ENCODE data around the gene NECAB3. TPM values are rescaled to one million over a fixed set of nuclear protein-coding genes. Genes with fewer than 3 reads are reported as not detected.
A peak's percentile ranks its signal among the peaks of the same experiment; 100 is the strongest.

Gene NECAB3
- polyA plus RNA-seq, 1 of the 3 experiments (the other 2 are of a cell fraction) = 20.1 TPM

DNA sequence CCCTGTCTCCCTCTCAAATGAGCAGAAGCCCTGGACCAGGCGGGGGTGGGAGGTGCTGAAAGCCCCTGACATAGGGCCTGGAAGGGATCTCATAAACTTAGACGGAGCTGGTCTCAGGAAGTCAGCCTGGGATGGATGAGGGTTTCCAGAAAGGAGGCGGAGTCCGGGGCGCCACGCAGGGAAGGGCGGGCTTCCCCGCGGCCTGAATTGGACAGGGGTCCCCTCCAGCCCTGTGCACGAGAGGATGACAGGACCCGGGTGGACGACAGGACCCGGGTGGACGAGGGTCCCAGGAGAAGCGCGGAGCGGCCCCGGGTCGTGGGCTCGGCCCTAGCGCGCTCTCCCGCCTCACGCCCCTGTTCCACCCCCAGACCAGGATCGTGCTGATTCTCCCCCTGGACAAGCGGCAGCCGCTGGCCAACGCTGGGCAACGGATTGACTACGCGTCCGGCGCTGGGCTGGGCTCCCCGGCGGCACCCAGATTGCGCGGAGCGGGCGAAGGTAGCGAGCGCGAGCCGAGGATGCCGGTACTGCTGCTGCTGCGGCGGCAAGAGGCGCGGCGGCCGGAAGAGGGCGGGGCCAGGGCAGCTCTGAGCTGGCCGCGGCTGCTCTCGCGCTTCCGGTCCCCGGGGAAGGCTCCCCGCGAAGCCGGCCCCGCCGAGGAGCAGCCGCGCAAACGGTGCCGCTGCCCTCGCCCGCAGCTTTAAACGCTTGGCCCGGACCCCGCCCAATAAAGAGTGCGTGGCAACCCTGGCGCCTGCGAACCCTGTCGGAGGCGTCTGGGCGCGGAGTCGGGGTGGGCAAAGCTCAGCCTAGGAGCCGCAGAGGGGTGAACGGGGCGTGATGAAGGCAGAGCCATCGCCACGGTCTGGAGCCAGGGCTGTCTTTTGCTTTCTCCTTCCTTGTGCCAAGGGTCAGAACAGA lies 10.8 kb downstream of the NECAB3 start:
- Histone ChIP-seq H3K27ac (ENCODE audit: low read depth in 2 of 2, low read length in 1 of 2) (peak overlapping the region; percentile 77 to 90), H3F3A (replicated peaks; ENCODE audit: insufficient read depth) (peaks cover 18% of the 10 kb centered on the region), H3K27me3 (ENCODE audit: insufficient read depth) (no peaks in the 10 kb centered on the region), H3K4me3 (ENCODE audit: low read depth in 2 of 2, low read length in 1 of 2) (peak overlapping the region; percentile 76 to 88), H3K9ac (peak overlapping the region; percentile 83), H3K9me3 (no peaks in the 10 kb centered on the region), H4K20me1 (ENCODE audit: insufficient read depth) (no peaks in the 10 kb centered on the region), H3K36me3 (replicated peaks in 1 of 2; ENCODE audit: control insufficient read depth in 1 of 2, insufficient read depth in 2 of 2, low read length in 1 of 2) (peaks cover under 1 to 4% of the 10 kb centered on the region in 2 experiments), H2AFZ (ENCODE audit: low read depth) (peak overlapping the region; percentile 91), H3K4me1 (ENCODE audit: control insufficient read depth in 1 of 2, insufficient read depth in 2 of 2, low read depth in 1 of 2, low read length in 1 of 2) (peaks cover 0 to 40% of the 10 kb centered on the region in 2 experiments; a peak in 1 of 4 replicates), H3K4me2 (peak overlapping the region; percentile 100), H3K79me2 (ENCODE audit: insufficient read depth) (no peaks in the 10 kb centered on the region), H3K9me2 (no peaks in the 10 kb centered on the region)
- WGBS (ENCODE audit: low lambda C conversion rate) = 5% methylated on average over 25 of the region's 84 CpGs
- POLR2A ChIA-PET = interaction anchor here (0.6 to 3.7 kb wide), 8 partner anchors 9 to 262 kb away, joined by 3 to 17 read pairs (median 5); partner anchors contain the start of genes CDK5RAP1 and SNTA1
- CTCF ChIA-PET = interaction anchor here (1.0 to 10.6 kb wide), 6 partner anchors 11 to 210 kb away, joined by 3 to 114 read pairs (median 6); partner anchors contain the start of gene CBFA2T2
- DNase-seq = peak; percentile 93
- no peak for TF ChIP-seq FOXJ3 (CRISPR knock-in tag; IDR thresholded peaks at IDR 0.05)
- peak; percentile 13; the same call in 1 of the 2 replicates for TF ChIP-seq SMC3 (IDR thresholded peaks at IDR 0.05; ENCODE audit: low read depth, low read length)
- TF ChIP-seq POLR2AphosphoS5 (IDR thresholded peaks at IDR 0.05; ENCODE audit: low read depth, low read length) = peak; percentile 83; the same call in 1 of the 2 replicates
- TF ChIP-seq JUND (IDR thresholded peaks at IDR 0.05) = no peak
- 0 out of 2 replicates have a peak, but pooled peaks have one; percentile 10 for TF ChIP-seq TEAD4 (IDR thresholded peaks at IDR 0.05; ENCODE audit: borderline replicate concordance, insufficient read depth)
- TF ChIP-seq, protein P1, sequence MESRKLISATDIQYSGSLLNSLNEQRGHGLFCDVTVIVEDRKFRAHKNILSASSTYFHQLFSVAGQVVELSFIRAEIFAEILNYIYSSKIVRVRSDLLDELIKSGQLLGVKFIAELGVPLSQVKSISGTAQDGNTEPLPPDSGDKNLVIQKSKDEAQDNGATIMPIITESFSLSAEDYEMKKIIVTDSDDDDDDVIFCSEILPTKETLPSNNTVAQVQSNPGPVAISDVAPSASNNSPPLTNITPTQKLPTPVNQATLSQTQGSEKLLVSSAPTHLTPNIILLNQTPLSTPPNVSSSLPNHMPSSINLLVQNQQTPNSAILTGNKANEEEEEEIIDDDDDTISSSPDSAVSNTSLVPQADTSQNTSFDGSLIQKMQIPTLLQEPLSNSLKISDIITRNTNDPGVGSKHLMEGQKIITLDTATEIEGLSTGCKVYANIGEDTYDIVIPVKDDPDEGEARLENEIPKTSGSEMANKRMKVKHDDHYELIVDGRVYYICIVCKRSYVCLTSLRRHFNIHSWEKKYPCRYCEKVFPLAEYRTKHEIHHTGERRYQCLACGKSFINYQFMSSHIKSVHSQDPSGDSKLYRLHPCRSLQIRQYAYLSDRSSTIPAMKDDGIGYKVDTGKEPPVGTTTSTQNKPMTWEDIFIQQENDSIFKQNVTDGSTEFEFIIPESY (IDR thresholded peaks at IDR 0.05; ENCODE audit: borderline replicate concordance, low read depth) = no peak; the same call in 1 of the 2 replicates
- no peak for TF ChIP-seq RAD21 (IDR thresholded peaks at IDR 0.05; ENCODE audit: low read length)
- peak; percentile 59; the same call in 1 of the 2 replicates for TF ChIP-seq ELF1 (IDR thresholded peaks at IDR 0.05)
- TF ChIP-seq FOXM1 (IDR thresholded peaks at IDR 0.05; ENCODE audit: low read depth) = no peak
- TF ChIP-seq, protein P2, sequence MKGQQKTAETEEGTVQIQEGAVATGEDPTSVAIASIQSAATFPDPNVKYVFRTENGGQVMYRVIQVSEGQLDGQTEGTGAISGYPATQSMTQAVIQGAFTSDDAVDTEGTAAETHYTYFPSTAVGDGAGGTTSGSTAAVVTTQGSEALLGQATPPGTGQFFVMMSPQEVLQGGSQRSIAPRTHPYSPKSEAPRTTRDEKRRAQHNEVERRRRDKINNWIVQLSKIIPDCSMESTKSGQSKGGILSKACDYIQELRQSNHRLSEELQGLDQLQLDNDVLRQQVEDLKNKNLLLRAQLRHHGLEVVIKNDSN (IDR thresholded peaks at IDR 0.05; ENCODE audit: borderline replicate concordance, low read depth) = 0 out of 2 replicates have a peak, but pooled peaks have one; percentile 9
- TF ChIP-seq MXI1 (IDR thresholded peaks at IDR 0.05; ENCODE audit: low read depth, low read length) = peak; percentile 24; the same call in 1 of the 2 replicates
- TF ChIP-seq, protein P3, sequence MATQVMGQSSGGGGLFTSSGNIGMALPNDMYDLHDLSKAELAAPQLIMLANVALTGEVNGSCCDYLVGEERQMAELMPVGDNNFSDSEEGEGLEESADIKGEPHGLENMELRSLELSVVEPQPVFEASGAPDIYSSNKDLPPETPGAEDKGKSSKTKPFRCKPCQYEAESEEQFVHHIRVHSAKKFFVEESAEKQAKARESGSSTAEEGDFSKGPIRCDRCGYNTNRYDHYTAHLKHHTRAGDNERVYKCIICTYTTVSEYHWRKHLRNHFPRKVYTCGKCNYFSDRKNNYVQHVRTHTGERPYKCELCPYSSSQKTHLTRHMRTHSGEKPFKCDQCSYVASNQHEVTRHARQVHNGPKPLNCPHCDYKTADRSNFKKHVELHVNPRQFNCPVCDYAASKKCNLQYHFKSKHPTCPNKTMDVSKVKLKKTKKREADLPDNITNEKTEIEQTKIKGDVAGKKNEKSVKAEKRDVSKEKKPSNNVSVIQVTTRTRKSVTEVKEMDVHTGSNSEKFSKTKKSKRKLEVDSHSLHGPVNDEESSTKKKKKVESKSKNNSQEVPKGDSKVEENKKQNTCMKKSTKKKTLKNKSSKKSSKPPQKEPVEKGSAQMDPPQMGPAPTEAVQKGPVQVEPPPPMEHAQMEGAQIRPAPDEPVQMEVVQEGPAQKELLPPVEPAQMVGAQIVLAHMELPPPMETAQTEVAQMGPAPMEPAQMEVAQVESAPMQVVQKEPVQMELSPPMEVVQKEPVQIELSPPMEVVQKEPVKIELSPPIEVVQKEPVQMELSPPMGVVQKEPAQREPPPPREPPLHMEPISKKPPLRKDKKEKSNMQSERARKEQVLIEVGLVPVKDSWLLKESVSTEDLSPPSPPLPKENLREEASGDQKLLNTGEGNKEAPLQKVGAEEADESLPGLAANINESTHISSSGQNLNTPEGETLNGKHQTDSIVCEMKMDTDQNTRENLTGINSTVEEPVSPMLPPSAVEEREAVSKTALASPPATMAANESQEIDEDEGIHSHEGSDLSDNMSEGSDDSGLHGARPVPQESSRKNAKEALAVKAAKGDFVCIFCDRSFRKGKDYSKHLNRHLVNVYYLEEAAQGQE (IDR thresholded peaks at IDR 0.05; ENCODE audit: low read depth, low read length) = 0 out of 2 replicates have a peak, but pooled peaks have one; percentile 16
- TF ChIP-seq YY1 (IDR thresholded peaks at IDR 0.05; ENCODE audit: low read depth) = no peak
- no peak for TF ChIP-seq EP300 (IDR thresholded peaks at IDR 0.05; ENCODE audit: borderline replicate concordance in 1 of 2, low read depth in 1 of 2, low read length in 1 of 2)
- TF ChIP-seq SIN3A (IDR thresholded peaks at IDR 0.05; ENCODE audit: borderline replicate concordance, low read depth, low read length) = no peak; the same call in 1 of the 2 replicates
- TF ChIP-seq FOSL2 (IDR thresholded peaks at IDR 0.05; ENCODE audit: borderline replicate concordance, low read depth) = no peak
- TF ChIP-seq, protein P4, sequence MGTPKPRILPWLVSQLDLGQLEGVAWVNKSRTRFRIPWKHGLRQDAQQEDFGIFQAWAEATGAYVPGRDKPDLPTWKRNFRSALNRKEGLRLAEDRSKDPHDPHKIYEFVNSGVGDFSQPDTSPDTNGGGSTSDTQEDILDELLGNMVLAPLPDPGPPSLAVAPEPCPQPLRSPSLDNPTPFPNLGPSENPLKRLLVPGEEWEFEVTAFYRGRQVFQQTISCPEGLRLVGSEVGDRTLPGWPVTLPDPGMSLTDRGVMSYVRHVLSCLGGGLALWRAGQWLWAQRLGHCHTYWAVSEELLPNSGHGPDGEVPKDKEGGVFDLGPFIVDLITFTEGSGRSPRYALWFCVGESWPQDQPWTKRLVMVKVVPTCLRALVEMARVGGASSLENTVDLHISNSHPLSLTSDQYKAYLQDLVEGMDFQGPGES (IDR thresholded peaks at IDR 0.05; ENCODE audit: low read depth, low read length) = no peak
- TF ChIP-seq NFIC (IDR thresholded peaks at IDR 0.05; ENCODE audit: borderline replicate concordance) = no peak
- no peak for TF ChIP-seq NRF1 (IDR thresholded peaks at IDR 0.05; ENCODE audit: low read depth, low read length)
- TF ChIP-seq, protein P5, sequence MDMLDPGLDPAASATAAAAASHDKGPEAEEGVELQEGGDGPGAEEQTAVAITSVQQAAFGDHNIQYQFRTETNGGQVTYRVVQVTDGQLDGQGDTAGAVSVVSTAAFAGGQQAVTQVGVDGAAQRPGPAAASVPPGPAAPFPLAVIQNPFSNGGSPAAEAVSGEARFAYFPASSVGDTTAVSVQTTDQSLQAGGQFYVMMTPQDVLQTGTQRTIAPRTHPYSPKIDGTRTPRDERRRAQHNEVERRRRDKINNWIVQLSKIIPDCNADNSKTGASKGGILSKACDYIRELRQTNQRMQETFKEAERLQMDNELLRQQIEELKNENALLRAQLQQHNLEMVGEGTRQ (IDR thresholded peaks at IDR 0.05; ENCODE audit: borderline replicate concordance, low read depth, low read length) = no peak
- peak; percentile 80 for TF ChIP-seq GABPA (IDR thresholded peaks at IDR 0.05; ENCODE audit: low read depth)
